ENCODE results near the gene TLR8. TPM values are rescaled to one million over a fixed set of nuclear protein-coding genes. Genes with fewer than 3 reads are reported as not detected.
A peak's percentile ranks its signal among the peaks of the same experiment; 100 is the strongest.
"Not testable (repeated sequence)": the region's sequence is repeated elsewhere in the genome, so short reads cannot be mapped to it uniquely, and the experiment has no call there.

The TLR8 gene
- total and polyA plus RNA-seq, 11 donors, result 0.04 to 9.7 (median 0.52) TPM

GRCh38 chrX:12958461-12958860, 52.0 kb downstream of the TLR8 start:
- Histone ChIP-seq H3K36me3 (no peaks in the 10 kb centered on the region), H3K9me3 (no peaks in the 10 kb centered on the region), H3K27ac (peak overlapping the region in 1 of 12 donors; percentile 92), H3K27me3 (peaks cover 0 to 5% (median 0%) of the 10 kb centered on the region in 9 donors), H3K4me1 (peaks cover 0 to 63% (median 8%) of the 10 kb centered on the region in 12 donors), H3K4me3 (no peak overlapping the region)
- DNase-seq (no peak), ATAC-seq (no peak)
- intact Hi-C loops (cut with DNase I), result loop anchor here in 2 of 10 donors (5.0 to 10.0 kb wide), 2 partner anchors 689 to 1076 kb away; no protein-coding TSS in a partner anchor
- TF ChIP-seq, protein P1, sequence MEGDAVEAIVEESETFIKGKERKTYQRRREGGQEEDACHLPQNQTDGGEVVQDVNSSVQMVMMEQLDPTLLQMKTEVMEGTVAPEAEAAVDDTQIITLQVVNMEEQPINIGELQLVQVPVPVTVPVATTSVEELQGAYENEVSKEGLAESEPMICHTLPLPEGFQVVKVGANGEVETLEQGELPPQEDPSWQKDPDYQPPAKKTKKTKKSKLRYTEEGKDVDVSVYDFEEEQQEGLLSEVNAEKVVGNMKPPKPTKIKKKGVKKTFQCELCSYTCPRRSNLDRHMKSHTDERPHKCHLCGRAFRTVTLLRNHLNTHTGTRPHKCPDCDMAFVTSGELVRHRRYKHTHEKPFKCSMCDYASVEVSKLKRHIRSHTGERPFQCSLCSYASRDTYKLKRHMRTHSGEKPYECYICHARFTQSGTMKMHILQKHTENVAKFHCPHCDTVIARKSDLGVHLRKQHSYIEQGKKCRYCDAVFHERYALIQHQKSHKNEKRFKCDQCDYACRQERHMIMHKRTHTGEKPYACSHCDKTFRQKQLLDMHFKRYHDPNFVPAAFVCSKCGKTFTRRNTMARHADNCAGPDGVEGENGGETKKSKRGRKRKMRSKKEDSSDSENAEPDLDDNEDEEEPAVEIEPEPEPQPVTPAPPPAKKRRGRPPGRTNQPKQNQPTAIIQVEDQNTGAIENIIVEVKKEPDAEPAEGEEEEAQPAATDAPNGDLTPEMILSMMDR (IDR thresholded peaks at IDR 0.05), result no peak
- TF ChIP-seq POLR2A (IDR thresholded peaks at IDR 0.05), result no peak
- 92 to 96% (median 96%) methylated on average over 4 of the region's 4 CpGs for WGBS, 4 donors

- DNase-seq (no peak), ATAC-seq (no peak)
- H3K4me3 ChIP-seq, result no peak overlapping the region
- peak overlapping the region in 1 of 12 donors; percentile 54 for H3K27ac ChIP-seq
- no peaks in the 10 kb centered on the region for H3K36me3 ChIP-seq
- peaks cover 0 to 42% (median 4%) of the 10 kb centered on the region in 12 donors for H3K4me1 ChIP-seq
- 69 to 75% (median 73%) methylated on average over 2 of the region's 2 CpGs for WGBS, 4 donors
- peaks cover 0 to 8% (median 0%) of the 10 kb centered on the region in 9 donors for H3K27me3 ChIP-seq
- TF ChIP-seq, protein P1 (IDR thresholded peaks at IDR 0.05), result no peak
- TF ChIP-seq POLR2A (IDR thresholded peaks at IDR 0.05), result no peak
- H3K9me3 ChIP-seq, result no peaks in the 10 kb centered on the region
- intact Hi-C loops (cut with DNase I), result no loop called here
Observed at GRCh38 chrX:12961196-12961718, 54.8 kb downstream of the TLR8 start.

GRCh38 chrX:12962041-12962504, 55.7 kb downstream of the TLR8 start:
- Histone ChIP-seq H3K36me3 (no peaks in the 10 kb centered on the region), H3K4me3 (no peak overlapping the region), H3K9me3 (no peaks in the 10 kb centered on the region), H3K27ac (peak overlapping the region in 1 of 12 donors; percentile 54), H3K27me3 (peaks cover 0 to 8% (median 0%) of the 10 kb centered on the region in 9 donors), H3K4me1 (peaks cover 0 to 34% (median 0%) of the 10 kb centered on the region in 12 donors)
- intact Hi-C loops (cut with DNase I), result no loop called here
- 62 to 87% (median 79%) methylated on average over 4 of the region's 4 CpGs for WGBS, 4 donors
- ATAC-seq (no peak), DNase-seq (no peak)
- no peak for TF ChIP-seq POLR2A (IDR thresholded peaks at IDR 0.05)
- TF ChIP-seq, protein P1 (IDR thresholded peaks at IDR 0.05), result no peak

DNA sequence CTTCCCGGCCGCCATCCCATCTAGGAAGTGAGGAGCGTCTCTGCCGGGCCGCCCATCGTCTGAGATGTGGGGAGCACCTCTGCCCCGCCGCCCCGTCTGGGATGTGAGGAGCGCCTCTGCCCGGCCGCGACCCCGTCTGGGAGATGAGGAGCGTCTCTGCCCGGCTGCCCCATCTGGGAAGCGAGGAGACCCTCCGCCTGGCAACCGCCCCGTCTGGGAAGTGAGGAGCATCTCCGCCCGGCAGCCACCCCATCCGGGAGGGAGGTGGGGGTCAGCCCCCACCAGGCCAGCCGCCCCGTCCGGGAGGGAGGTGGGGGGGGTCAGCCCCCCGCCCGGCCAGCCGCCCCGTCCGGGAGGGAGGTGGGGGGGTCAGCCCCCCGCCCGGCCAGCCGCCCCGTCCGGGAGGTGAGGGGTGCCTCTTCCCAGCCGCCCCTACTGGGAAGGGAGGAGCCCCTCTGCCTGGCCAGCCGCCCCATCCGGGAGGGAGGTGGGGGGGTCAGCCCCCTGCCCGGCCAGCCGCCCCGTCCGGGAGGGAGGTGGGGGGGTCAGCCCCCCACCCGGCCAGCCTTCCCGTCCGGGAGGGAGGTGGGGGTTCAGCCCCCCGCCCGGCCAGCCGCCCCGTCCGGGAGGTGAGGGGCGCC, 56.9 kb downstream of the TLR8 start:
- DNase-seq; H3K9me3 ChIP-seq; H3K4me3 ChIP-seq; H3K36me3 ChIP-seq; intact Hi-C loops (cut with DNase I); H3K27ac ChIP-seq; H3K27me3 ChIP-seq; ATAC-seq: not testable (repeated sequence)
- 83 to 92% (median 89%) methylated on average over 7 to 31 of the region's 52 CpGs for WGBS, 4 donors
- peaks cover 0 to 27% (median 0%) of the 10 kb centered on the region in 12 donors for H3K4me1 ChIP-seq

Data from heart left ventricle (tissue), 16 donors.